Right ventricle myocardium superior (tissue), 1 donor: Measurements from ENCODE around the gene WNT6. TPM values are rescaled to one million over a fixed set of nuclear protein-coding genes. Genes with fewer than 3 reads are reported as not detected.

Experiments used
- ATAC-seq: fragments of 200-7000 bp; cut with Tn5 transposase; one replicate; pipeline ENCODE4 v1.9.1; 2020; ENCODE audit warnings: mild to moderate bottlenecking; ENCODE audit not compliant: poor library complexity
- DNase-seq: peaks from one replicate; pipeline ENCODE4 v3.0.0-alpha.2; 2020
- intact Hi-C: fragments of 100-400 bp; cut with DNase I; formaldehyde crosslinking; loops from one replicate; pipeline ENCODE4 v1.11.2; 2022
- microRNA-seq: library from miRNA; unstranded; fragments of <30 nt; microRNA quantifications from one replicate; pipeline ENCODE4 v1.2.0, GENCODE V29; 2020
- total RNA-seq: library from RNA; stranded (reverse); fragmentation: NEBNext Ultra II Directional; extraction: Animal tissue kit (Norgen Biotek cat#: 25700); gene quantifications from one replicate; pipeline ENCODE4 v1.2.1, GENCODE V29; 2021
- donor health status: DM: no; HTN: yes; CAD: no; lungs with severe emphysema.

The WNT6 gene
- total RNA-seq, 1 donor from 2014 or later, result 2.6 TPM

GRCh38 chr2:218897394-218898108, 37.9 kb downstream of the WNT6 start:
- intact Hi-C loops, result no loop called here
- DNase-seq, result no peak
- no peak for ATAC-seq

GRCh38 chr2:218898109-218898878, 38.7 kb downstream of the WNT6 start:
- DNase-seq (peak; percentile 85), ATAC-seq (peak; percentile 94)
- intact Hi-C loops, result no loop called here

GRCh38 chr2:218899147-218899546, 39.5 kb downstream of the WNT6 start:
- DNase-seq (no peak), ATAC-seq (no peak)
- intact Hi-C loops, result no loop called here

- intact Hi-C loops, result no loop called here
- ATAC-seq, result no peak
- no peak for DNase-seq
These were observed 42.8 kb downstream of the WNT6 start for GRCh38 chr2:218902427-218902826.

GRCh38 chr2:218904176-218904575, 44.6 kb downstream of the WNT6 start:
- intact Hi-C loops, result no loop called here

GRCh38 chr2:218908721-218909619, 49.4 kb downstream of the WNT6 start:
- DNase-seq, result peak; percentile 92
- peak; percentile 99 for ATAC-seq
- intact Hi-C loops, result no loop called here

More at GRCh38 chr2:218904176-218904575, 44.6 kb downstream of the WNT6 start:
- DNase-seq (no peak), ATAC-seq (no peak)

GRCh38 chr2:218910741-218911140, 51.1 kb downstream of the WNT6 start:
- no peak for DNase-seq
- intact Hi-C loops, result no loop called here
- ATAC-seq, result no peak

GRCh38 chr2:218920504-218920903, 60.9 kb downstream of the WNT6 start:
- ATAC-seq (no peak), DNase-seq (no peak)
- intact Hi-C loops, result no loop called here

Small RNA genes within 50 kb of the gene (microRNA-seq; reads per million reads assigned to microRNA genes)
- not detected for gene MIR9500

Other genes starting within 250 kb of the WNT6 start
- 20.5 TPM for gene ZNF142, start 200.2 kb upstream of the WNT6 start, total RNA-seq
- gene BCS1L, start 200.1 kb upstream of the WNT6 start, total RNA-seq, result 47.6 TPM
- 12.4 TPM for gene RNF25, start 187.8 kb upstream of the WNT6 start, total RNA-seq
- gene STK36, start 187.7 kb upstream of the WNT6 start, total RNA-seq, result 3.9 TPM
- gene TTLL4, start 149.0 kb upstream of the WNT6 start, total RNA-seq, result 5.6 TPM
- 10.5 TPM for gene CYP27A1, start 77.7 kb upstream of the WNT6 start, total RNA-seq
- not detected for gene PRKAG3, start 28.0 kb upstream of the WNT6 start, total RNA-seq
- not detected for gene WNT10A, start 21.0 kb downstream of the WNT6 start, total RNA-seq
- gene CDK5R2, start 99.9 kb downstream of the WNT6 start, total RNA-seq, result not detected
- gene FEV, start 125.4 kb downstream of the WNT6 start, total RNA-seq, result not detected
- gene CRYBA2, start 133.6 kb downstream of the WNT6 start, total RNA-seq, result not detected
- gene CFAP65, start 181.7 kb downstream of the WNT6 start, total RNA-seq, result not detected
- gene IHH, start 201.1 kb downstream of the WNT6 start, total RNA-seq, result not detected